ENCODE results near the gene IMMP2L.

The IMMP2L gene

DNA sequence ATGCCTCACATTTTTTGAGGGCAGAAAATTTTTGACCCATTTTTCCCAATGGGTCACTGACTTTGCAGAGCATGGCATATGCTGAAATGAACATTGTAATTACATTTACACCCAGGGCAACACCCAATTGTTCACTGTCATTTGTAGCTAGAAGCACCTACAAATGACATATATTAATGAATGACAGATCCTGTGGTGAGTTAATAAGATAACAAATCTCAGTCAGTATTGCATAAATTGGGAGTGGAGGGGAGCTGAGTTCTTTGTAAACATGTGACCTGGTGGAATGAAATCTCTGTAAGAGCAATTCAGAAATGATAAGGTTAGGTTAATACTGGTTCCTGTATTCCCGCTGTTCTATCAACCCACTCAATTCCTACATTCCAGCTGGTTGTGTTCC is 726.4 kb downstream of the IMMP2L start:
- no peak for DNase-seq

DNA sequence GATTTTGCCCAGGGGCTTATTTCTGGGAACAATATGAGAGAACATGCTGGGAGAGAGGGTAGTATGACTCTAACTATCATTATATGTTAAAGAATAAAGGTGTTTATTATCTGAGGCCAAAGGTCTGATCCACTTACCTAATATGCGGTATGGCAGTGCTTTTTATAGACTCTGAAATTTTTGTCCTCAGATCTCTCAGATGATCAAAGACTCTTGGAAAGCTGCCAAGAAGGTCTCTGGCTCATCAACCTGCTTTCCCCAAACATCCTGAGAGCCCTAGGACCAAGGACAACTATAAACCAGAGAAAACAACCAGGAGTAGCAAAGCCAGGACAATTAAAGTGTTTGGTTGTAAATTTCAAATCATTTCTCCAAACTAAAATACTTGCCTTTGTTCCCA is 727.1 kb downstream of the IMMP2L start:
- peak in 1 of 2 experiments; percentile 49 for DNase-seq

DNA sequence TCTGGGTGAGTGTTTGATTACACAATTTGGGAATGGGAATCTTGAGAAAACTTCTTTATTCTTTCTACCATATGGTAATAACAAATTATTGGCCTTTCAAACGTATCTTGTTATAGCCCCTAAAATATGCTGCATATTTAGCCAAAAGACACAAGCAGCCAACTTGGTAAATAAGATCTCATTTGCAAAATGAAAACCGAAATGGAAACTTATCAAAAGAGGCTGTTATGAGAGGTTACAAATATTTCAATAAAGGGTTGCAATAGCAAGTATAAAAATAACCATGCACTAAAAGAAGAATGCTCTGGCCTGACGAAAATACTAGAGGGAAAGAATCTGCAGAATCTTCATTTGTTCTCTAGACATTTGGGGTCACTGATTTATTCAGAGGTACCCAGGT is 730.9 kb downstream of the IMMP2L start:
- no peak for DNase-seq

DNA sequence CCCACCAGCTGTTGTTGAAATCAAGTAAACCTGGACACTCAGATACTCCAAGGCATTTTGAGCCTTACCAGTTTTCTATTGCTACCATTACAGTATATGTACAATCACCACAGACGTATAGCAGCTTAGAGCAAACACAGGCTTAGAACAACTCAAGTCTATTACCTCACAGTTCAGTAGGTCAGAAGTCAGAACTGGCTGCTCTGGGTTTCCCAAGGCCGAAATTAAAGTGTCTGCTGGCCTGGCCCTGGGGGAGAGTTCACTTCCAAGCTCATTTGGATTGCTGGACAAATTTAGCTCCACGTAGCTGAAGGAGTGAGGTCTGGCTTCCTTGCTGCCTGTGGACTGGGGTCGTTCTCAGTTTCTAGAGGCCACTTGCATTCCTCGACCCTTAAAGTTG is 731.5 kb downstream of the IMMP2L start:
- no peak for DNase-seq

DNA sequence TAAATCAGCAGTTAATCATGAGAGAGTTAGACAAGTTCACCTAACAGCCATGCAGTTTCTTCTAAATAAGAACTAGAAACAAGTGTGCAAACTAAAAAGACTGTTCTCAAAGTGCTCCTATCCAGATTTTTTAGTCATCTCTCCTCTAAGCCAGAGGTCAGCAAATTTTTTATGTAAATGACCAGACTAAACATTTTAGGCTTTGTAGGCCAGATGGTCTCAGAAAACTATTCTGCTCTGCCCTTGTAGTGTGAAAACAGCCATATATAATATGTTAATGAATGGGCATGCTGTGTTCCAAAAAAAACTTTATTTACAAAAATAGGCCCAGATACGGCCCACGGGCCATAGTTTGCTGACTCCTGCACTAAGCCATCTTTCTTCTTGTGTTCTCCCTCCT is 734.4 kb downstream of the IMMP2L start:
- no peak for DNase-seq

DNA sequence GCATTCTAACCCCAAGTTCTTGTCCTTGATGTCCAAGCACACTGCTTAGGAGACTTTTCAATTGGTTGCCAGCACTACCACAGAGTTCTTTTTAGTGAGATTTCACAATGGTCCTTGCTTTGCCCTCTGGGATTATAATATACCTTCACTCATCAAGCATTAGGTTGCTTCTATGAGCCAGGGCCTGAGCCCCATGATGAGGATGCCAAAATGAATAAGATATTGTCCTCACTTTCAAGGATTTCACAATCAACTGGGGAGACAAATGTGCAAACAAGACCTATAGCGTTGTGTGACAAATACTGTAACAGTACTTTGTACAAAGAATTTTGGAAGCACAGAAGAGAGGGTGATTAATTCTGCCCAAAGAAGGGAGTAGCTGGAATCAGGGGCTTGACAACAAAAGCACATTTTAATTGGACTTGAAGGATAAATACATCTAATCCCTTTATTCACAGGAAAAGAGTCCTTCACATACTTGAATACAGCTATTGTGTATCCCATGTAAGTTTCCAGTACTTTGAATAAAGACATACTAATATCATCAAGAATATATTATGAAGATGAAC is 734.9 kb downstream of the IMMP2L start:
- DNase-seq = no peak

DNA sequence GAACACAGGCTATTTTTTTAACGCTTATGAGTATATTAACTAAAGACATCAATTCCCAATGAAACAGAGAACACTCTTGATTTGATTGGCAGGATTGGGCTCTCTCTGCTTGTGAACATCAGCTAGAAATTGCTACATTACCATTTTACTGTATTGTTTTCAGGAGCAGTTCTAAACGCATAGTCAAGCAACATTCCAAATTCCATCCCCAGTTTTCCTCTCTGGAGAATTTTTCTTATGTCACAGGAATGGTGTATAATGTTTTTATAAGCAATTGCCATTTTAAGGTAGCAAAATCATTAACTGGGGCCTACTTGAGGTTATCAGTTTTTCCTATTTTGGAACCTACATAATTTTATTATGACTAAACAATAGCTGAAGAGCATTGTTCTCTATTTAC is 748.3 kb downstream of the IMMP2L start:
- no peak for DNase-seq

DNA sequence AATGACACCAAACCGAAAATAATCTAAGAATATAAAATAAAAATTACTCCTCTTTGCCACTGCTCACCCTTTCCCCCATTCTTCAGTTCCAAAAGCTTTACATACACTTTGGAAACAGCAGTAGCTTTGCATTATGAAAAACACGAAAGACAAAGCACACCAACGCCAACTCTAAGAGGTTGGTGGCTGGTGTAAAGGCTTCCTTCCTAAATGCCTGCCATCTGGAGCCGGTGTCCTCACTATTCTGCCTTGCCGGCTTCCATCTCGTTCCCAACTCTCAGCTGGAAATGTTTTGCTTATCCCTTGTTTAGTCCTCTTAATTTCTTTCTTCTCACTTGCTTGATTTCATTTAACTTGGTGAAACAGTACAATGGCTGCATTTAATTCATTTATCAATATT is 752.5 kb downstream of the IMMP2L start:
- DNase-seq = no peak

DNA sequence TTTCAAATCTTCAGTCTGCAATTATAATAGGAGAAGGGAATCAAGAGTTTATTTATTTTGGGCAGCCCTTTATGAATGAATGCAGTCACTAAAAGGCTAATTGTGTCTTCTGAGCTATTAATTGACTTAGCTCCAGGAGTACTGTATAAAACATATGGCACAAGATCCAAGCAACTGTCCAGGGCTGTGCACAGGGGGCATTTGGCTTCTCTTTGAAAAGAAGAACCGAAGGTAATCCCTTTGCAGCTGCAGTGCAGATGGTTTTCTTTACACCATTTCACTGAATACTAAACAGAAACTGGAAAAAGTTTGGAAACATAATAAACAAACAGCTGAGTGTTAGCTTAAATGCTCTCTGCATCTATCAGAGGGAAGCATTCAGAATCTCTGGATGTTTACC is 753.9 kb downstream of the IMMP2L start:
- DNase-seq = peak; percentile 35 to 84

DNA sequence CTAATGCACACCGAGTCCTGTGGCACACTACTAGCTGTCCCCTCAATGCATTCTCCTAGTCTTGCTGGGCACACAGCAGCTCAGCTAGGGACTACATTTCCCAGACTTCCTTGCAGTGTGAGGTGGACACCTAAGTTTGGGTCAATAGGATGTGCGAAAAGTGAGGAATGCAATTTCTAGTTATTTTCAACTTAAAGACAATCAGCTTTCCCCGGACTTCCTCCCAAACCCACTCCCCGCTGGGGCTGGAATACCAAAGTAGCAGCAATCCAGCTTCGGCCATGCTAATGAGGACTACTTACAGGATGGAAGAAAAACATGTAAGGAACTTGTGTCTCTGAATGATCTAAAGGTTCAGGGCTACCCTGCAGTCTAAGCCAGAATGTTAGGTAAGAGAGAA is 757.8 kb downstream of the IMMP2L start:
- DNase-seq = no peak

DNA sequence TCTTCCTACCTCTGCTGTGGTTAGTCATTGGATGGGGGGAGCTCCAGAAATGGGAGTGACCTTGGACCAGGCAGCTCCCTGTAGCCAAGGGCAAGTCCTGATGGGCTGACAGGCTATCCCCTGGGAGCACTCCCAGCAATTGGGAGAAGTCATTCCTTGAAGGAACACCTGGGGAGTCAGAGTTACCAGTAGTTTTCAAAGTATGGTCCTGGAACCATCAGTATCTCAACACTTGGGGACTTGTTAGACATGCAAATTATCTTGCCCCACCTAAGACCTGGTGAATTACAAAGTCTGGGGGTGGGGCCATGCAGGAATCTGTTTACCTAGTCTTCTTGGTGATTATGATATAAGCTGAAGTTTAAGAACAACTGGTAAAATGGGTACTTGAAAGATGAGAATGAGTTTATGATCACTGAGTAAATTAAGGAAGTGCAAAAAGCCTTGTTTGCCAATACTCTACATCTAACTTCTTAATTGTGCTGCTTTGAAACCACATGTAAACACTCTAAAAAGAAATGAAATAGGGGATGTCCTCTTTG is 758.6 kb downstream of the IMMP2L start:
- DNase-seq = no peak

DNA sequence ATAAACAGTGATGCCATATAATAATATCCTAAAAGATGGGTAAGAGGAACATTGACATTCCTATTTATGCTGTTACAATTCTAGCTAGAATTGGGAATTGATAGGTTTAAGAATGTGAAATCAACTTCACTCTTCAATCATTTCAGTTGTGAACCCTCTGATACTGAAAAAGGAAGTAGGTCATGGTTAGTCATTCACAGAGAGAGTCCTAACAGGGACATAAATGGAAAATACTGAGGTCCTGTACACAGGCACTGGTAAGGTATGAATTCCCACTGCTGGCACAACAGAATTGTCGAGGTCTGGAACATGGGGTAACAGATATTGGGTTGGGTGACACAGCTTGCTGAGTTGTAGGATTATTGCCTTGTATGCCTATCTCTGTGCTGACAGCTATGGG is 760.8 kb downstream of the IMMP2L start:
- no peak for DNase-seq

DNA sequence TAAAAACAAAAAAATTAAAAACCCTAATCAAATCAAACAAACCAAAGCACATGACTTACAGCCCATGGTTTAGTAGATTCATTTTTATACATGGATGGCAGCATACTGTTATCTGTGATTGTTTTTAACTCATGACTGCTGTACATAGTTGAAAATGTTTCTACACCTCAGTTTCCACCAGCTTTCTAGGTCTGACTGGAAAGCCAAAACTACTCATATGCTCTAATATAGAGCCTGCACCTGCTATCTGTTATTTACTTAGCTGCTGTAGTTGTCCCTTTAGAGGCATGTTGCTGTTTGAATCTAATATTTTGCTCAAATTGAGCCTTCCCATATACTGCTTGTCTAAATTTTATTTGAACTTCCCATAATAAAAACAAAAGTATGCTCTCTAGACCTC is 761.3 kb downstream of the IMMP2L start:
- DNase-seq = no peak

DNA sequence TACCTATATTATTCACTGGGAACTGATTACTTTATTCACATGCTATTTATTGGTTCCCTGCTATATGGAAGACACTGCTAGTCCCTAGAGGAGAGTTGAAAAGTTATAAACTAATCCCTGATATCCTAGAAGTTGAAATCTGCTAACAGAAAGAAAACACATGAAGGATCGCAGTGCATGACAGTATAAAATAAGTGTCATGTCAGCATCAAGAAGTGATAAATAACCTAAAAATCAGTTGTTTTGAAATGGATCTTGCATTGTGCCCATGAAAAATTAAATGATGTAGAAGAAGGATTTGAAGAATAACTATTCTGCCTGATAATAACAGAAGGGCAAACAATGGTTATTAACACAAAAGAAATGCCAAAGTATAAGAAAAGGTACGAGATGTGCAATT is 764.6 kb downstream of the IMMP2L start:
- no peak for DNase-seq

DNA sequence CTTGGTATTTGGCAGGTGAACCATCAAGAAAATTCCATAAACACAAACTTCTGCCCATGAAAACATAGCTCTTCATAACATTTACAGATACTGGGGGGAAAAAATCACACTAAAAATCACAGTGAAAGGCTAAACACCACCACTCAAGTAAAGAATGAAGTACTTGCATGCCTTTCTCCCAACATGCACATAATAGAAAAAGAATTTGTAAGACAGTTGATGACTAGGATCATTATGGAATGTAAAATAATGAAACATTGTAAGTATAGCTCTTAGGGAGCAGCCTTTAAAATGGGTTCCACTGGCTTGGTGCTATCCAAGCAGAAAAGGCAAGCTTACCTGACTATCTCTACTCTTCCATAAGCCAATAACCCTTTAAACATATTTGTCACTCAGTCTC is 771.3 kb downstream of the IMMP2L start:
- no peak for DNase-seq

DNA sequence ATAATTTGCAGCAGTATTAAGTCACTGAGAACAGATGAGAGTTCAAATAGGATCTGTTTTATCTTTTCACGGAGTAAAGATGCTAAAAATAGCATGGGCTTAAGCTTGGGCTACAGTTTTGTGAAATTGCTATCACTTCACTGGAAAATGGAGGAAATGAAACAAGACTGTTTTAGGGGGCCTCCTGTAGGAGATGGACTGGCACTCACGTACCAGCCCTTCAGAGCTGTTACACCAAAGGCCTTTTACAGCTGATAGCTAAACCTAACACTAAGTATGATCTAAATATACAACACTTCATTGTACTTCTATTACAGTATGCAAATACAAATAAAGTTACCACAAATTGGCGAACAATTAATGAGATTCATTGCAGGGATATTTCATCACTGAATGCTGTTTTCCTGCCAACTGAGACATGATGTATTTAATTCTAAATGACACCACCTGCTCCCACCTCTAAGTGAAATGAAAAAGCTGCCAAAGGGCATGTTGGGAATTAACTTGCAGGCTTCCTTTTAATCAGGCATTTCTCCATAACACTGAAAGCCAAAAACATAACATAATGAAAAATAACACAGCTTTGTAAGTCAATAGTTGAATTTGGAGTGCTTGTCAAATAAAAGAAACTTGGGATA is 775.8 kb downstream of the IMMP2L start:
- DNase-seq = peak; percentile 22 to 70

DNA sequence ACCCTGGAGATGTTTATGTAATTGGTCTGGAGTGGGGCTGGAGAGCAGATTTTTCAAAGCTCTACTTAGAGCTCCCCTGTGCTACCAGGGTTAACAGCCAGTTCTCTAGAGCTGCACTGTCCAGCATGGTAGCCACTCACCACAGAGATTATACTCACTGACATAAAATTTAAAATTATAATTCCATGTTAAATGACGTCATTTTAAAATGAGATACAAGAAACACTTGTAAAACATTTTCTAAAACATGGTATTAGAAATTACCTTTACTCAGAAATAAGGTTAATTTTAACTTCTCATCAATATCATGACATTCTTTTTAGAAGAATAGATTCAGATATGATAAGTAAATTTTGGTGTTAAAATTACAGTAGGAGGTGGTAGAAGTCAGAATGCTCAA is 777.5 kb downstream of the IMMP2L start:
- DNase-seq = no peak

DNA sequence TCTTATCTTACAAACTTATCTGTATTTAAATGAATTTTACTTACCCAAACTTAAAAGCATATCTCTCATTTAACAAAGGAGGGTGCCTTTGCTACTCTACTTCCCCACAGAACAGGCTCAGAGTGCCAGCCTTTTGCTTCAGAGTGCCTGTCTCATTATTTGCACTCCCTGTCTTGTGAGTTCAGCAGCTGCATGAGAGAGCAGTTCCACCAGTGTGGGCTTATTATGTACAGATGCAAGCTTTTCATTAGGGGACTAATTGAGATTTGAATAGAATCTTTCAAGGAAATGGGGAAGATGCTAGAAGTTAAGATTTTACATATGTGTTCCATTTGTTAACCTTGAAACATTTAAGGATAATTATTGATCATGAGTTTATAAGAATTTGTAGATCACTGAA is 781.6 kb downstream of the IMMP2L start:
- DNase-seq = no peak

DNA sequence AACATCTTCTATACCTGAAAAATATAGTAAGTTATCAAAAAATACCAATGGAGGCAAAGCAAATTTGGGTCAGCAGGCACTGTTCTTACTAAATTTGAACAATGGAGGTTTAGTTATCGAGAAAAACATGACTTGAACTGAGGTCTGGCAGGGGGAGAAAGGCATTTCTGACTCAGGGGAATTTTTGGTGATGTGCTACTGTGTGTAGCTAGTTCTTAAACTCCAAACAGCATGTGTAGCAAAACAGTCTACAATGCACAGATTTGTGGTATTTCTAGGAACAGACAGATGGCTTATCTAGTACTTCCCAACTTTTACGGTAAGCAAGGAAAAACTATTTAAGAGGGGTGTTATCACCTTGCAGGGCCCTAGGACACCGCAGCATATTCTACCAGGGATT is 783.0 kb downstream of the IMMP2L start:
- no peak for DNase-seq

DNA sequence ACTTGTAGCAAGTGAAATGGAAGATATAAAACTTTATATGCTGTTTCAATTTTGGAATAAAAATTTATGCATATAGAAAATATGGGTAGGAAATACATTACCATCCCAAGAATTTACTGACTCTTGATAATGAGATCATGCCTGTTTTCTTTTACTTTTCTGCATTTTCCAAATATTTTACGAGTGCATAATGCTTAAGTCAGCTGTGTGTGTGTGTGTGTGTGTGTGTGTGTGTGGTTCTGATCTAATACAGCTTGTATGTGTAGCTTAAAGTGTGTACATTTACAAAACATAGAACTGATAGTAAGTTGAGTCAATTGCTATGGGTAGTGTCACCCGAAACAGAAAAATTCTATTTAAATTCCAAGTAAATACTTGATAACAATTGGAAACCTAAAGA is 787.2 kb downstream of the IMMP2L start:
- no peak for DNase-seq

DNA sequence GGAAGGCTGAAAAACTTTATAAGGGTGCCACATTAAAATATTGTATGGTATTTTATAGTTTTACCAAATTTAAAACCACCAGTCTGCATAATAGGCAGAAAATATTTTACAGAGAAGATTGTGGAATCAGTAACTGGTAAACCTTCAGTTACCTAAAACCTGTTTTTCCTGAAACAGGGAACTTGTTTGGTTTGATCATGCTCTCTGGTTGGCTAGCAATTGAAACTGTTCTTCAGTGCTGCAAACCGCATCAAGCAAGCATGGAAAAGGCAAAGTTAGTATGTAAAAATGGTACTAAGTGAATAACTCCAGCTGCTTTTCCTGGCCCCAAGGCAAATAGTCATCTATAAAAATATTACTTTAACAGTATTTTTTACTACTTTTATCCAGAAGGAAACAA is 788.2 kb downstream of the IMMP2L start:
- DNase-seq = no peak

DNA sequence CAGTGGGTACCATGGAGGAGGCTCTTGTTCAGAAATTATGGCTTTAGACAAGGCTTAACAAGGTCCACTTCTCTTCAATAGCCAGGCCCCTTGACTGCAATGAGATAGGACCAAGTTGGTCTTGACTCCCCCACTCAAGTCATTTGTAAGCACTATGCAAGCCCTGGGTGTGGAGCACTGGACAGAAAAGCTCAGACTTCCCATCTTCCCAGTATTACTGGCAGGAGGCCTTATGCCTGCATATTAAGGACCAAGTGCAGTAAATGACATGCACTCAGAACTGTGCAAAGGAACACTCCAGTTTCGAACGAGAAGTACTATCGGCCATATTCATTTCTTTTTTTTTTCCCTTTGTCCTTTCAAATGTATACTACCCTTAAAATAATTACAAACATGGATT is 789.7 kb downstream of the IMMP2L start:
- no peak for DNase-seq

DNA sequence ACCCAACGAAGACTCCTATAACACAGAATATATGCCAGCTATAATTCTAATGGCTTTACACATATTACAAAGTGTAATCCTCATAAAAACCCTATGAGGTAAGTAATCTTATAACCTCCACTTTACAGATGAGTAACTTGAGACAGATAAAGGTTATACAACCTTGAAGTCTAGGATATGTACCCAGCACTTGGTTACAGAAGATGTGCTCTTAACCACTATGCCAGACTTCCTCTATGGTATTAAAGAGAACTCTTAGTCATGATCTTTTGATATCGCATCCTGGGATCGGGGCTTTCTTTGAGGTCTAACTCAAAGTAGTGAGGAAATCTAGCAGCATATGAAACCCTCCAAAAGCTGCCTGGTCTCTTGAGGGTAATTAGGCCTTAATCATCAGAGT is 790.6 kb downstream of the IMMP2L start:
- no peak for DNase-seq

DNA sequence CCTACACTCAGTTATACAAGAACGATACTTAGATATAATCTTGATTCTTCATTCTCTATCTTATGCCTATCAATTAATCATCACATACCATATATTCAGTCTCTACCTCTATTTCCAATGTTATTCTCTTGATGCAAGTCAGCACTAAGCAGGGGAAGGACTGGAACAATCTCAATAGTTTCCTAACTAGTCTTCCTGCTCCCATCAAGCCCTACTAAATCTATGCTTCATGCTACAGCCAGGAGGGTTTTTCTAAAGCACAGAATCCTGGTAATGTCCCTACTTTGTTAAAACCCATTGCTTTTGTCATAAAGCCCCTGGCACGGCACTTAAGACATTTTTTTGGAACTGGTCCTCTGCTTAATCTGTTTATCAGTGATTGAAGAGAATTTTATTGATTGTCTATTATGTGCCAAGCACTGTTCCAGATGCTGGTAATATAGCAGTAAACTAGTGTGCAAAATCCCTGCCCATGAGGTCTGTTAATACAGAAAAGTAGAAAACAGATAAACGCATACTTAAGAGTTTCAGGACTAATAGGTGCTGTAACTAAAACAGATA is 794.7 kb downstream of the IMMP2L start:
- no peak for DNase-seq

DNA sequence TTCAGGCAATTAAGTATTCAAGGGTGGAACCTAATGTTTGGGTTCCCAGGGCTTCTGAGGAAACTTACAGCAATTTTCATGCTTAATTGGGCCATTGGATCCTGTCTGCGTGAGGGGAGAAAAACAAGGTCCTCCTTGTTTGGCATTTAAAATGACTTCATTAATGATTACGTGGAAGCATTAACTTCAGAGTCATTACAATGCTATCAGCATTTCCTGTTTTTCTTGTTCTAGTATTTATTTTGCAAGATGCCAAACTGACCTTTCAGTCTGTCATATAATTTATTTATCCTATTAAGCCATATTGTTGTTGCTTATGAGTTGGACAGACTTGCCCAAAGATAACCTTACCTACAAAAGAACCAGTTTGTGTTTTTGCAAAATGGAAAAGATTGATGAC is 795.4 kb downstream of the IMMP2L start:
- DNase-seq = no peak
